Activated CD8-positive, alpha-beta memory T cell treated with anti-CD3 and anti-CD28 coated beads for 48 hours (primary cell): ENCODE measurements around the gene APLF.
"Not testable (repeated sequence)": the region's sequence is repeated elsewhere in the genome, so short reads cannot be mapped to it uniquely, and the experiment has no call there.

Experiments
- DNase-seq, 3 experiments: peaks; one replicate each; pipeline ENCODE4 v3.0.0-alpha.2; 2020; ENCODE audit warnings: low read depth in 2 of 3, low spot score in 2 of 3

The APLF gene

GRCh38 chr2:68574202-68574791 lies 106.9 kb downstream of the APLF start:
- no peak for DNase-seq

GRCh38 chr2:68577183-68577582 lies 109.8 kb downstream of the APLF start:
- no peak for DNase-seq

GRCh38 chr2:68579689-68580088 lies 112.3 kb downstream of the APLF start:
- DNase-seq: no peak

- DNase-seq: no peak
Observed at GRCh38 chr2:68588589-68588988, 121.2 kb downstream of the APLF start.

- no peak for DNase-seq
Observed at GRCh38 chr2:68589963-68590362, 122.6 kb downstream of the APLF start.

GRCh38 chr2:68590702-68591101 lies 123.3 kb downstream of the APLF start:
- no peak for DNase-seq

- DNase-seq: no peak
Observed at GRCh38 chr2:68591225-68591624, 123.8 kb downstream of the APLF start.

- DNase-seq: no peak
Observed at GRCh38 chr2:68594041-68594440, 126.7 kb downstream of the APLF start.

- peak in 1 of 3 experiments; percentile 20 for DNase-seq
Observed at GRCh38 chr2:68594674-68595492, 127.5 kb downstream of the APLF start.

- DNase-seq: not testable (repeated sequence)
Observed at GRCh38 chr2:68595493-68595785, 128.1 kb downstream of the APLF start.

- DNase-seq: not testable (repeated sequence)
Observed at GRCh38 chr2:68600495-68600894, 133.1 kb downstream of the APLF start.

GRCh38 chr2:68603059-68603458 lies 135.7 kb downstream of the APLF start:
- no peak for DNase-seq

GRCh38 chr2:68604077-68604476 lies 136.7 kb downstream of the APLF start:
- no peak for DNase-seq

- DNase-seq: no peak
Observed at GRCh38 chr2:68605939-68606338, 138.6 kb downstream of the APLF start.

- no peak for DNase-seq
Observed at GRCh38 chr2:68606759-68607158, 139.4 kb downstream of the APLF start.

GRCh38 chr2:68607837-68608236 lies 140.5 kb downstream of the APLF start:
- DNase-seq: no peak

- no peak for DNase-seq
Observed at GRCh38 chr2:68612765-68613519, 145.6 kb downstream of the APLF start.

- DNase-seq: no peak
Observed at GRCh38 chr2:68620772-68621171, 153.4 kb downstream of the APLF start.

- DNase-seq: no peak
Observed at GRCh38 chr2:68623820-68624219, 156.4 kb downstream of the APLF start.

- DNase-seq: no peak
Observed at GRCh38 chr2:68627615-68628014, 160.2 kb downstream of the APLF start.
